Fibroblast of peridontal ligament (primary cell): ENCODE results near the gene HECW1.
"Not testable (repeated sequence)": the region's sequence is repeated elsewhere in the genome, so short reads cannot be mapped to it uniquely, and the experiment has no call there.

Source experiments
- DNase-seq: peaks from one replicate; pipeline ENCODE4 v3.0.0-alpha.2; 2010; ENCODE audit errors: extremely low read depth

HECW1 gene

GRCh38 chr7:43112459-43112940 is at the start of gene HECW1:
Gene HECW1 (plus strand): TSS chr7:43112647. CDS start chr7:43243906, 131,259 bp downstream.
- DNase-seq, result no peak

- no peak for DNase-seq
These were observed 40.8 kb upstream of the HECW1 start for GRCh38 chr7:43071604-43072003.

GRCh38 chr7:43072530-43072929 is 39.9 kb upstream of the HECW1 start:
- no peak for DNase-seq

GRCh38 chr7:43073811-43074210 is 38.6 kb upstream of the HECW1 start:
- not testable (repeated sequence) for DNase-seq

GRCh38 chr7:43076189-43076605 is 36.2 kb upstream of the HECW1 start:
- DNase-seq, result peak; percentile 18

GRCh38 chr7:43076606-43077005 is 35.8 kb upstream of the HECW1 start:
- DNase-seq, result no peak

GRCh38 chr7:43077285-43077684 is 35.2 kb upstream of the HECW1 start:
- DNase-seq, result no peak

- DNase-seq, result no peak
These were observed 34.6 kb upstream of the HECW1 start for GRCh38 chr7:43077732-43078391.

GRCh38 chr7:43078794-43079193 is 33.7 kb upstream of the HECW1 start:
- no peak for DNase-seq

GRCh38 chr7:43081603-43082002 is 30.8 kb upstream of the HECW1 start:
- no peak for DNase-seq

GRCh38 chr7:43083106-43083505 is 29.3 kb upstream of the HECW1 start:
- peak; percentile 3 for DNase-seq

GRCh38 chr7:43085017-43085416 is 27.4 kb upstream of the HECW1 start:
- no peak for DNase-seq

GRCh38 chr7:43085992-43086391 is 26.5 kb upstream of the HECW1 start:
- no peak for DNase-seq

GRCh38 chr7:43092819-43093218 is 19.6 kb upstream of the HECW1 start:
- no peak for DNase-seq

- DNase-seq, result no peak
These were observed 15.6 kb upstream of the HECW1 start for GRCh38 chr7:43096875-43097274.

- DNase-seq, result no peak
These were observed 12.7 kb upstream of the HECW1 start for GRCh38 chr7:43099750-43100149.

- DNase-seq, result no peak
These were observed 7.5 kb upstream of the HECW1 start for GRCh38 chr7:43104874-43105520.

GRCh38 chr7:43105521-43106120 is 6.8 kb upstream of the HECW1 start:
- no peak for DNase-seq

GRCh38 chr7:43108255-43109011 is 4.0 kb upstream of the HECW1 start:
- DNase-seq, result peak; percentile 29

GRCh38 chr7:43110791-43111535 is 1.5 kb upstream of the HECW1 start:
- DNase-seq, result no peak

GRCh38 chr7:43111630-43112458 is 603 bp upstream of the HECW1 start:
- no peak for DNase-seq
